BE2C (cell line): ENCODE measurements around the gene MCHR1.

Experiments
- DNase-seq: peaks from one replicate; pipeline ENCODE4 v3.0.0-alpha.2; 2020
- H3K27me3 ChIP-seq: fragments of 250-450 bp; sonication (Bioruptor Pico); 2 replicates; pipeline ENCODE4 v1.5.1; 2020; ENCODE audit warnings: mild to moderate bottlenecking
- H3K36me3 ChIP-seq: fragments of 250-450 bp; sonication (Bioruptor Pico); 2 replicates; pipeline ENCODE4 v1.5.1; 2020; ENCODE audit warnings: mild to moderate bottlenecking
- H3K4me1 ChIP-seq: fragments of 250-450 bp; sonication (Bioruptor Pico); 2 replicates; pipeline ENCODE4 v1.5.1; 2020
- H3K4me3 ChIP-seq: 2 replicates; pipeline ENCODE4 v1.5.1; 2011; ENCODE audit warnings: low read depth, low read length
- H3K9me3 ChIP-seq: fragments of 250-450 bp; sonication (Bioruptor Pico); 2 replicates; pipeline ENCODE4 v1.5.1; 2020
- TF ChIP-seq, protein P1 (sequence below): IDR thresholded peaks from 2 replicates; pipeline ENCODE4 v1.5.1; 2012; ENCODE audit warnings: mild to moderate bottlenecking, low read depth, low read length

Gene MCHR1

DNA sequence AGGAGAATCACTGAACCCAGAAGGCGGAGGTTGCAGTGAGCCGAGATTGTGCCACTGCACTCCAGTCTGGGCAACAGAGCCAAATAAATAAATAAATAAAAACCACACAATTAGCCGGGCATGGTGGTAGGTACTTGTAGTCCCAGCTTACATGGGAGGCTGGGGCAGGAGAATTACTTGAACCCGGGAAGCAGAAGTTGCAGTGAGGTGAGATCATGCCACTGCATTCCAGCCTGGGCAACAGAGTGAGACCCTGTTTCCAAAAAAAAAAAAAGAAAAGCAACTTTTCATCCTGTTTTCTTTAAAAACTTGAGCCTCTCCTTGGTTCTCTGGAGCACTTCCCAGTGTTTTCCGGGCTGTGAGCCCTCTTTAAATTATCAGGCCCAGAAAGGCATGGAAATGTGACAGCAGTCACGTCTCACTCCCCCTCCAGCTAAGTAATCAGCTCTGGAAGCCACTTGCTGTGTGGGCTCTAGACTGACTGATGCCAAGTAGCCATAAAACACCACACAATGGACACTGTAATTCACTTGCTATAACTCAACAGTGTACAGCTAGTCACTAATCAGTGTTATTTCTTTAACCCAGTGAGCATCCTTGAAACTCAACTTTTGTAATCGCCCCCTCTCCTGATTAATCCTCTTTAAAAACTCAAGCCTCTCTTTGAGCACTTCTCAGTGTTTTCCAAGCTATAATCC lies 13.0 kb upstream of the MCHR1 start:
- H3K4me3 ChIP-seq: no peak overlapping the region
- no peak for DNase-seq
- TF ChIP-seq, protein P1, sequence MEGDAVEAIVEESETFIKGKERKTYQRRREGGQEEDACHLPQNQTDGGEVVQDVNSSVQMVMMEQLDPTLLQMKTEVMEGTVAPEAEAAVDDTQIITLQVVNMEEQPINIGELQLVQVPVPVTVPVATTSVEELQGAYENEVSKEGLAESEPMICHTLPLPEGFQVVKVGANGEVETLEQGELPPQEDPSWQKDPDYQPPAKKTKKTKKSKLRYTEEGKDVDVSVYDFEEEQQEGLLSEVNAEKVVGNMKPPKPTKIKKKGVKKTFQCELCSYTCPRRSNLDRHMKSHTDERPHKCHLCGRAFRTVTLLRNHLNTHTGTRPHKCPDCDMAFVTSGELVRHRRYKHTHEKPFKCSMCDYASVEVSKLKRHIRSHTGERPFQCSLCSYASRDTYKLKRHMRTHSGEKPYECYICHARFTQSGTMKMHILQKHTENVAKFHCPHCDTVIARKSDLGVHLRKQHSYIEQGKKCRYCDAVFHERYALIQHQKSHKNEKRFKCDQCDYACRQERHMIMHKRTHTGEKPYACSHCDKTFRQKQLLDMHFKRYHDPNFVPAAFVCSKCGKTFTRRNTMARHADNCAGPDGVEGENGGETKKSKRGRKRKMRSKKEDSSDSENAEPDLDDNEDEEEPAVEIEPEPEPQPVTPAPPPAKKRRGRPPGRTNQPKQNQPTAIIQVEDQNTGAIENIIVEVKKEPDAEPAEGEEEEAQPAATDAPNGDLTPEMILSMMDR: no peak
- H3K36me3 ChIP-seq: no peaks in the 10 kb centered on the region
- H3K27me3 ChIP-seq: no peaks in the 10 kb centered on the region
- no peaks in the 10 kb centered on the region for H3K9me3 ChIP-seq
- no peaks in the 10 kb centered on the region for H3K4me1 ChIP-seq

GRCh38 chr22:40668611-40669411 lies 10.5 kb upstream of the MCHR1 start:
- H3K4me3 ChIP-seq: no peak overlapping the region
- no peaks in the 10 kb centered on the region for H3K9me3 ChIP-seq
- H3K27me3 ChIP-seq: no peaks in the 10 kb centered on the region
- no peaks in the 10 kb centered on the region for H3K36me3 ChIP-seq
- TF ChIP-seq, protein P1: no peak
- H3K4me1 ChIP-seq: peaks cover 5% of the 10 kb centered on the region; the same call in 1 of the 2 replicates
- no peak for DNase-seq

- Histone ChIP-seq H3K27me3 (no peaks in the 10 kb centered on the region), H3K9me3 (no peaks in the 10 kb centered on the region), H3K4me1 (peaks cover 5% of the 10 kb centered on the region; the same call in 1 of the 2 replicates), H3K36me3 (no peaks in the 10 kb centered on the region), H3K4me3 (no peak overlapping the region)
- no peak for DNase-seq
- TF ChIP-seq, protein P1: no peak
These were observed 9.2 kb upstream of the MCHR1 start for GRCh38 chr22:40670058-40670457.

GRCh38 chr22:40671369-40671768 lies 7.9 kb upstream of the MCHR1 start:
- Histone ChIP-seq H3K4me3 (no peak overlapping the region), H3K4me1 (peaks cover 5% of the 10 kb centered on the region; the same call in 1 of the 2 replicates), H3K36me3 (no peaks in the 10 kb centered on the region), H3K9me3 (no peaks in the 10 kb centered on the region), H3K27me3 (no peaks in the 10 kb centered on the region)
- TF ChIP-seq, protein P1: no peak
- no peak for DNase-seq

DNA sequence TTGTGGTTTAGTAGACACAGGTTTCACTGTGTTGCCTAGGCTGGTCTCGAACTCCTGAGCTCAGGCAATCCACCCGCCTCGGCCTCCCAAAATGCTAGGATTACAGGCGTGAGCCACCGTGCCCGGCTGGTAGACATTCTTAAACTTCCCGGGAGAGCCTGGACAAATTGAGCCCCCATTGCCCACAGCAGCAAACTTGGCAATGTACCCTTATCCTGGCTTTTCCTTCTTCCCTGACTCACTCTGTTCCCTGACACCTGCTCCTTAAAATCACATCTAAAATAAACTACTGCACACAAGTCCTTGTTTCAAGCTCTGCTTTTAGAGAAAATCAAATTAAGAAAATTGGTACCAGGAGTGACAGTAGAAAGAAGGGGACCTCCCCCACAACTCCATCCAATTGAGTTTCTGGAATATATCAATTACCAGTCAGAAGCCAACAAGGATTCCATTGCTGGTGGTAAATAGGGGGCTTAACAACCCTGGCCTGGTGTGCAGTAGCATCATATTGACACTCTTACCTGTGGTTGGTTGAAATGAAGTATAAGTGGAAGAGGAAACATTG lies 7.4 kb upstream of the MCHR1 start:
- Histone ChIP-seq H3K27me3 (no peaks in the 10 kb centered on the region), H3K9me3 (no peaks in the 10 kb centered on the region), H3K4me3 (no peak overlapping the region), H3K4me1 (peaks cover 5% of the 10 kb centered on the region; the same call in 1 of the 2 replicates), H3K36me3 (no peaks in the 10 kb centered on the region)
- no peak for DNase-seq
- TF ChIP-seq, protein P1: no peak
